Central memory CD8-positive, alpha-beta T cell (primary cell): ENCODE results near the gene ANHX.
"Not testable (repeated sequence)": the region's sequence is repeated elsewhere in the genome, so short reads cannot be mapped to it uniquely, and the experiment has no call there.

Source experiments
- ATAC-seq: fragments of 150-1000 bp; cut with Tn5 transposase; replicated peaks from 2 replicates; pipeline ENCODE4 v1.10.0; 2022; ENCODE audit warnings: mild to moderate bottlenecking, moderate FRiP score, moderate number of reproducible peaks; ENCODE audit not compliant: poor library complexity, severe bottlenecking; ENCODE audit errors: extremely low read depth
- DNase-seq, 2 donors: peaks; one replicate each; pipeline ENCODE4 v3.0.0; 2021; ENCODE audit warnings: low spot score in 2 of 2
- H3K27ac Mint-ChIP-seq: one replicate; pipeline ENCODE4 v1.8.0; 2022; ENCODE audit warnings: low read depth, mild to moderate bottlenecking, moderate library complexity, mixed read lengths
- H3K27me3 Mint-ChIP-seq: one replicate; pipeline ENCODE4 v1.8.0; 2022; ENCODE audit warnings: mixed read lengths
- H3K36me3 Mint-ChIP-seq: one replicate; pipeline ENCODE4 v1.8.0; 2022; ENCODE audit warnings: mild to moderate bottlenecking, moderate library complexity, mixed read lengths; ENCODE audit not compliant: insufficient read depth
- H3K4me1 Mint-ChIP-seq: one replicate; pipeline ENCODE4 v1.8.0; 2022; ENCODE audit warnings: mixed read lengths
- H3K4me3 Mint-ChIP-seq: one replicate; pipeline ENCODE4 v1.8.0; 2022; ENCODE audit warnings: mild to moderate bottlenecking, moderate library complexity, mixed read lengths
- H3K9me3 Mint-ChIP-seq: one replicate; pipeline ENCODE4 v1.8.0; 2022; ENCODE audit warnings: mixed read lengths

Gene ANHX

GRCh38 chr12:133235401-133236112, at the start of gene ANHX:
TSS of gene ANHX (minus strand) at chr12:133235877. CDS start at chr12:133234356, 1,521 bp downstream.
- no peak for ATAC-seq
- no peaks in the 10 kb centered on the region for H3K4me1 Mint-ChIP-seq
- H3K27me3 Mint-ChIP-seq = peaks cover 9% of the 10 kb centered on the region
- no peak for DNase-seq
- no peak within 1 kb of the TSS for H3K4me3 Mint-ChIP-seq
- peaks cover 5% of the 10 kb centered on the region for H3K36me3 Mint-ChIP-seq
- no peak within 1 kb of the TSS for H3K27ac Mint-ChIP-seq
- H3K9me3 Mint-ChIP-seq = peaks cover 15% of the 10 kb centered on the region

GRCh38 chr12:133264668-133265067, 29.0 kb upstream of the ANHX start:
- H3K9me3 Mint-ChIP-seq, H3K4me1 Mint-ChIP-seq, DNase-seq, H3K27ac Mint-ChIP-seq, H3K27me3 Mint-ChIP-seq, ATAC-seq, H3K36me3 Mint-ChIP-seq, H3K4me3 Mint-ChIP-seq: not testable (repeated sequence)

- no peaks in the 10 kb centered on the region for H3K9me3 Mint-ChIP-seq
- H3K27me3 Mint-ChIP-seq = no peaks in the 10 kb centered on the region
- no peaks in the 10 kb centered on the region for H3K36me3 Mint-ChIP-seq
These were observed 28.5 kb upstream of the ANHX start for GRCh38 chr12:133264173-133264572.

GRCh38 chr12:133256321-133256720, 20.6 kb upstream of the ANHX start:
- no peak for DNase-seq
- peaks cover 17% of the 10 kb centered on the region for H3K27me3 Mint-ChIP-seq
- no peaks in the 10 kb centered on the region for H3K4me1 Mint-ChIP-seq
- no peak for ATAC-seq
- no peaks in the 10 kb centered on the region for H3K36me3 Mint-ChIP-seq
- H3K9me3 Mint-ChIP-seq = peaks cover 11% of the 10 kb centered on the region
- no peak overlapping the region for H3K4me3 Mint-ChIP-seq
- no peak overlapping the region for H3K27ac Mint-ChIP-seq

More at GRCh38 chr12:133264173-133264572, 28.5 kb upstream of the ANHX start:
- DNase-seq = no peak
- Mint-ChIP-seq H3K27ac (no peak overlapping the region), H3K4me3 (no peak overlapping the region), H3K4me1 (no peaks in the 10 kb centered on the region)
- ATAC-seq = no peak

- H3K27me3 Mint-ChIP-seq = peaks cover 17% of the 10 kb centered on the region
- peaks cover 11% of the 10 kb centered on the region for H3K9me3 Mint-ChIP-seq
- not testable (repeated sequence) for H3K36me3 Mint-ChIP-seq, H3K4me3 Mint-ChIP-seq, H3K27ac Mint-ChIP-seq, ATAC-seq, DNase-seq, H3K4me1 Mint-ChIP-seq
These were observed 20.2 kb upstream of the ANHX start for GRCh38 chr12:133255833-133256232.

- DNase-seq (no peak), ATAC-seq (no peak)
- Mint-ChIP-seq H3K9me3 (peaks cover 20% of the 10 kb centered on the region), H3K27ac (no peak overlapping the region), H3K36me3 (no peaks in the 10 kb centered on the region), H3K27me3 (peaks cover 17% of the 10 kb centered on the region), H3K4me1 (no peaks in the 10 kb centered on the region), H3K4me3 (no peak overlapping the region)
These were observed 16.1 kb upstream of the ANHX start for GRCh38 chr12:133251732-133252131.

- Mint-ChIP-seq H3K9me3 (peaks cover 23% of the 10 kb centered on the region), H3K4me3 (no peak overlapping the region), H3K27ac (no peak overlapping the region), H3K36me3 (peaks cover 5% of the 10 kb centered on the region), H3K27me3 (peaks cover 11% of the 10 kb centered on the region), H3K4me1 (no peaks in the 10 kb centered on the region)
- DNase-seq (no peak), ATAC-seq (no peak)
These were observed 879 bp upstream of the ANHX start for GRCh38 chr12:133236556-133236955.

- ATAC-seq (no peak), DNase-seq (no peak)
- no peaks in the 10 kb centered on the region for H3K4me1 Mint-ChIP-seq
- H3K36me3 Mint-ChIP-seq = peaks cover 5% of the 10 kb centered on the region
- no peak overlapping the region for H3K27ac Mint-ChIP-seq
- H3K27me3 Mint-ChIP-seq = peaks cover 9% of the 10 kb centered on the region
- no peak overlapping the region for H3K4me3 Mint-ChIP-seq
- H3K9me3 Mint-ChIP-seq = peaks cover 20% of the 10 kb centered on the region
These were observed 467 bp upstream of the ANHX start for GRCh38 chr12:133236144-133236543.

- DNase-seq (no peak), ATAC-seq (no peak)
- H3K9me3 Mint-ChIP-seq = peaks cover 19% of the 10 kb centered on the region
- H3K4me1 Mint-ChIP-seq = no peaks in the 10 kb centered on the region
- peaks cover 5% of the 10 kb centered on the region for H3K36me3 Mint-ChIP-seq
- peaks cover 12% of the 10 kb centered on the region for H3K27me3 Mint-ChIP-seq
- H3K27ac Mint-ChIP-seq = no peak overlapping the region
- H3K4me3 Mint-ChIP-seq = no peak overlapping the region
These were observed 706 bp downstream of the ANHX start for GRCh38 chr12:133234971-133235370.

GRCh38 chr12:133233993-133234564, 1.6 kb downstream of the ANHX start:
- Mint-ChIP-seq H3K27me3 (peaks cover 21% of the 10 kb centered on the region), H3K27ac (no peak overlapping the region), H3K4me3 (no peak overlapping the region), H3K36me3 (peaks cover 2% of the 10 kb centered on the region), H3K4me1 (no peaks in the 10 kb centered on the region), H3K9me3 (peaks cover 18% of the 10 kb centered on the region)
- DNase-seq (no peak), ATAC-seq (no peak)

GRCh38 chr12:133233006-133233405, 2.7 kb downstream of the ANHX start:
- DNase-seq (no peak), ATAC-seq (no peak)
- no peaks in the 10 kb centered on the region for H3K4me1 Mint-ChIP-seq
- H3K9me3 Mint-ChIP-seq = peaks cover 25% of the 10 kb centered on the region
- no peak overlapping the region for H3K27ac Mint-ChIP-seq
- no peak overlapping the region for H3K4me3 Mint-ChIP-seq
- H3K27me3 Mint-ChIP-seq = peaks cover 31% of the 10 kb centered on the region
- H3K36me3 Mint-ChIP-seq = peaks cover 2% of the 10 kb centered on the region

- no peak for DNase-seq
- H3K4me3 Mint-ChIP-seq = no peak overlapping the region
- peaks cover 25% of the 10 kb centered on the region for H3K9me3 Mint-ChIP-seq
- no peak for ATAC-seq
- no peaks in the 10 kb centered on the region for H3K4me1 Mint-ChIP-seq
- H3K27ac Mint-ChIP-seq = no peak overlapping the region
- peaks cover 2% of the 10 kb centered on the region for H3K36me3 Mint-ChIP-seq
- peaks cover 31% of the 10 kb centered on the region for H3K27me3 Mint-ChIP-seq
These were observed 4.7 kb downstream of the ANHX start for GRCh38 chr12:133231001-133231400.

GRCh38 chr12:133227281-133227852, 8.3 kb downstream of the ANHX start:
- no peak overlapping the region for H3K4me3 Mint-ChIP-seq
- no peaks in the 10 kb centered on the region for H3K36me3 Mint-ChIP-seq
- no peaks in the 10 kb centered on the region for H3K4me1 Mint-ChIP-seq
- peaks cover 24% of the 10 kb centered on the region for H3K9me3 Mint-ChIP-seq
- peaks cover 31% of the 10 kb centered on the region for H3K27me3 Mint-ChIP-seq
- ATAC-seq = no peak
- no peak for DNase-seq
- H3K27ac Mint-ChIP-seq = no peak overlapping the region
